ENCODE results near the gene FIG4. TPM values are rescaled to one million over a fixed set of nuclear protein-coding genes. Genes with fewer than 3 reads are reported as not detected.
"Not testable (repeated sequence)": the region's sequence is repeated elsewhere in the genome, so short reads cannot be mapped to it uniquely, and the experiment has no call there.

The FIG4 gene
- total RNA-seq, 1 experiment from 2014 or later: 7.3 TPM

- ChIA-PET CTCF (no interaction called here), POLR2A (no interaction called here)
- Mint-ChIP-seq H3K36me3 (ENCODE audit: insufficient read depth, unreplicated experiment) (no peaks in the 10 kb centered on the region), H3K9me3 (ENCODE audit: unreplicated experiment) (peaks cover 10% of the 10 kb centered on the region), H3K4me3 (ENCODE audit: unreplicated experiment) (no peak overlapping the region), H3K27me3 (ENCODE audit: insufficient read depth, unreplicated experiment) (no peaks in the 10 kb centered on the region), H3K27ac (ENCODE audit: unreplicated experiment) (no peak overlapping the region), H3K4me1 (ENCODE audit: low read depth, unreplicated experiment) (peaks cover 15% of the 10 kb centered on the region)
- Histone ChIP-seq H3K9me3 (no peaks in the 10 kb centered on the region), H3K36me3 (ENCODE audit: control insufficient read depth, insufficient read depth, low read length) (no peaks in the 10 kb centered on the region), H3K4me3 (ENCODE audit: low read depth, low read length) (no peak overlapping the region), H3K27me3 (replicated peaks; ENCODE audit: control insufficient read depth, insufficient read depth, low read length) (no peaks in the 10 kb centered on the region), H3K4me1 (0 out of 2 replicates have a peak, but pooled peaks cover 5% of the 10 kb centered on the region)
- no peak for DNase-seq
- intact Hi-C loops (cut with micrococcal nuclease; ENCODE audit: unreplicated experiment): no loop called here
- TF ChIP-seq CTCF (IDR thresholded peaks at IDR 0.05; ENCODE audit: insufficient read depth in 1 of 2, low read depth in 1 of 2, low read length in 1 of 2, severe bottlenecking in 1 of 2, unreplicated experiment in 1 of 2): no peak
- no TSS peak for BruUV-seq (replicated peaks)
These were observed 79.0 kb downstream of the FIG4 start for GRCh38 chr6:109770047-109770446.

- peaks cover 15% of the 10 kb centered on the region for H3K4me1 Mint-ChIP-seq (ENCODE audit: low read depth, unreplicated experiment)
- H3K9me3 Mint-ChIP-seq (ENCODE audit: unreplicated experiment): peaks cover 10% of the 10 kb centered on the region
- no TSS peak for BruUV-seq (replicated peaks)
- CTCF ChIA-PET: no interaction called here
- Histone ChIP-seq H3K4me1 (0 out of 2 replicates have a peak, but pooled peaks cover 5% of the 10 kb centered on the region), H3K27me3 (replicated peaks; ENCODE audit: control insufficient read depth, insufficient read depth, low read length) (no peaks in the 10 kb centered on the region), H3K9me3 (no peaks in the 10 kb centered on the region), H3K4me3 (ENCODE audit: low read depth, low read length) (no peak overlapping the region), H3K36me3 (ENCODE audit: control insufficient read depth, insufficient read depth, low read length) (no peaks in the 10 kb centered on the region)
- no peak for TF ChIP-seq CTCF (IDR thresholded peaks at IDR 0.05; ENCODE audit: insufficient read depth in 1 of 2, low read depth in 1 of 2, low read length in 1 of 2, severe bottlenecking in 1 of 2, unreplicated experiment in 1 of 2)
- H3K27me3 Mint-ChIP-seq (ENCODE audit: insufficient read depth, unreplicated experiment): no peaks in the 10 kb centered on the region
- H3K36me3 Mint-ChIP-seq (ENCODE audit: insufficient read depth, unreplicated experiment): no peaks in the 10 kb centered on the region
- H3K4me3 Mint-ChIP-seq (ENCODE audit: unreplicated experiment): no peak overlapping the region
- H3K27ac Mint-ChIP-seq (ENCODE audit: unreplicated experiment): no peak overlapping the region
- no peak for DNase-seq
- POLR2A ChIA-PET: no interaction called here
- intact Hi-C loops (cut with micrococcal nuclease; ENCODE audit: unreplicated experiment): no loop called here
These were observed 79.7 kb downstream of the FIG4 start for GRCh38 chr6:109770779-109771178.

- H3K36me3 Mint-ChIP-seq (ENCODE audit: insufficient read depth, unreplicated experiment); H3K4me1 ChIP-seq; BruUV-seq (replicated peaks); H3K27me3 Mint-ChIP-seq (ENCODE audit: insufficient read depth, unreplicated experiment); DNase-seq; H3K9me3 ChIP-seq; H3K27me3 ChIP-seq (replicated peaks; ENCODE audit: control insufficient read depth, insufficient read depth, low read length); H3K4me3 ChIP-seq (ENCODE audit: low read depth, low read length); intact Hi-C loops (cut with micrococcal nuclease; ENCODE audit: unreplicated experiment); H3K27ac Mint-ChIP-seq (ENCODE audit: unreplicated experiment); H3K4me3 Mint-ChIP-seq (ENCODE audit: unreplicated experiment); POLR2A ChIA-PET; H3K9me3 Mint-ChIP-seq (ENCODE audit: unreplicated experiment); H3K36me3 ChIP-seq (ENCODE audit: control insufficient read depth, insufficient read depth, low read length); CTCF ChIA-PET: not testable (repeated sequence)
- H3K4me1 Mint-ChIP-seq (ENCODE audit: low read depth, unreplicated experiment): peaks cover 15% of the 10 kb centered on the region
These were observed 81.1 kb downstream of the FIG4 start for GRCh38 chr6:109771939-109772755.

Data from Caco-2 (cell line).